Dedifferentiated amniotic fluid mesenchymal stem cell (primary cell): ENCODE data around the gene EIF3A.
"Not testable (repeated sequence)": the region's sequence is repeated elsewhere in the genome, so short reads cannot be mapped to it uniquely, and the experiment has no call there.

Experiments used
- DNase-seq: peaks from one replicate; pipeline ENCODE4 v3.0.0-alpha.2; 2016; ENCODE audit errors: extremely low spot score

EIF3A gene, protein sequence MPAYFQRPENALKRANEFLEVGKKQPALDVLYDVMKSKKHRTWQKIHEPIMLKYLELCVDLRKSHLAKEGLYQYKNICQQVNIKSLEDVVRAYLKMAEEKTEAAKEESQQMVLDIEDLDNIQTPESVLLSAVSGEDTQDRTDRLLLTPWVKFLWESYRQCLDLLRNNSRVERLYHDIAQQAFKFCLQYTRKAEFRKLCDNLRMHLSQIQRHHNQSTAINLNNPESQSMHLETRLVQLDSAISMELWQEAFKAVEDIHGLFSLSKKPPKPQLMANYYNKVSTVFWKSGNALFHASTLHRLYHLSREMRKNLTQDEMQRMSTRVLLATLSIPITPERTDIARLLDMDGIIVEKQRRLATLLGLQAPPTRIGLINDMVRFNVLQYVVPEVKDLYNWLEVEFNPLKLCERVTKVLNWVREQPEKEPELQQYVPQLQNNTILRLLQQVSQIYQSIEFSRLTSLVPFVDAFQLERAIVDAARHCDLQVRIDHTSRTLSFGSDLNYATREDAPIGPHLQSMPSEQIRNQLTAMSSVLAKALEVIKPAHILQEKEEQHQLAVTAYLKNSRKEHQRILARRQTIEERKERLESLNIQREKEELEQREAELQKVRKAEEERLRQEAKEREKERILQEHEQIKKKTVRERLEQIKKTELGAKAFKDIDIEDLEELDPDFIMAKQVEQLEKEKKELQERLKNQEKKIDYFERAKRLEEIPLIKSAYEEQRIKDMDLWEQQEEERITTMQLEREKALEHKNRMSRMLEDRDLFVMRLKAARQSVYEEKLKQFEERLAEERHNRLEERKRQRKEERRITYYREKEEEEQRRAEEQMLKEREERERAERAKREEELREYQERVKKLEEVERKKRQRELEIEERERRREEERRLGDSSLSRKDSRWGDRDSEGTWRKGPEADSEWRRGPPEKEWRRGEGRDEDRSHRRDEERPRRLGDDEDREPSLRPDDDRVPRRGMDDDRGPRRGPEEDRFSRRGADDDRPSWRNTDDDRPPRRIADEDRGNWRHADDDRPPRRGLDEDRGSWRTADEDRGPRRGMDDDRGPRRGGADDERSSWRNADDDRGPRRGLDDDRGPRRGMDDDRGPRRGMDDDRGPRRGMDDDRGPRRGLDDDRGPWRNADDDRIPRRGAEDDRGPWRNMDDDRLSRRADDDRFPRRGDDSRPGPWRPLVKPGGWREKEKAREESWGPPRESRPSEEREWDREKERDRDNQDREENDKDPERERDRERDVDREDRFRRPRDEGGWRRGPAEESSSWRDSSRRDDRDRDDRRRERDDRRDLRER (N-terminal part only)

DNA sequence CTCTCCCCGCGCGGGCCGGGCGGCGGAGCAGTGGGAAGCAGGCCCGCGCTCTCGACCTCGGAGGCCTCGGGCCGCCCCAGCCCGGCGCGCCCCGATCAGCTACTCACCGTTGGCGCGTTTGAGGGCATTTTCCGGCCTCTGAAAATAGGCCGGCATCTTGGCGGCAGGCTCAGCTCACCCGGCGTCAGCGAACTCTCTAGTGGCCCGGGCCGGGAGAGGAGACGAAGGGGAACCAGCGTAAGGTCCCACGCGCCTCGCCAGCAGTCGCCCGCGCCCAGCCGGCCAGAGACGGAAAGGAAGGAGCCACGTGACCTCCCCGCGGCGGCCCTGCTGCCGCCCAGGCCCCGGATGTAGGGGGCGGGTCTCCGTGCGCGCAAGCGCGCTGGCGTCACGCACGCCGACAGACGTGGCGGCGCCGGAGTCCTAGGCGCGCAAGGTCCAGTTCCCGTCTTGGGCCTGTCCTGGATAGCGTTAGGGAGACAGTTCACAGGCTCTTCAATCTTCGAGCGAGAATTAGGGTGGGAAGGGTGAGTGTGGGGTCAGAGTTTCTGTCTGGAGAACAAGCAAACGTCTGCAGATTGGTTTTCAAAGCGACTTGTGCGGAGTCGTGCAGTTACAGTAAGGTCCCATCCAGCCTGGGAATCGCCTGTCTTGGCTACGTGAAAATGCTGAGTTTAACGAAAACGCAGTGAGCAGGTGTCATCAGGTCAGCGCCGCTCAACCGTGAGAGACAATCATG, at the start of gene EIF3A:
Gene EIF3A (minus strand): TSS at position 297 of the 739 bp plus-strand sequence. CDS start 141 bp downstream, at position 156.
- DNase-seq, result peak; percentile 85

DNA sequence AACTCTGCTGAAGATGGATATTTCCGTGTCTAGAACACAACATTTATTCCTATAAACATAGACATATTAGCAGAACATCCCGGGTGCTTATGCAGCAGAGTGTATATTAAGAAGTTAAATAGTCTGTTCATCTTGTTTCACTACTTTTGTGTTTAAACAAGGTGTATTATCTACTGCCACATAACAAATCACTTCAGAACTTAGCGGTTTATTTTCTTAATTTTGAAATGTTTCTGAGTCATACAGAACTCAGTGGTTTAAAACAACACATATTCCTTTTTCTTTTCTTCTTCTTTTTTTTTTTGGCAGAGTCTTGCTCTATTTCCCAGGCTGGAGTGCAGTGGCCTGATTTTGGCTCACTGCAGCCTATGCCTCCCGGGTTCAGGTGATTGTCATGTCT, 49.1 kb upstream of the EIF3A start:
- DNase-seq, result no peak

DNA sequence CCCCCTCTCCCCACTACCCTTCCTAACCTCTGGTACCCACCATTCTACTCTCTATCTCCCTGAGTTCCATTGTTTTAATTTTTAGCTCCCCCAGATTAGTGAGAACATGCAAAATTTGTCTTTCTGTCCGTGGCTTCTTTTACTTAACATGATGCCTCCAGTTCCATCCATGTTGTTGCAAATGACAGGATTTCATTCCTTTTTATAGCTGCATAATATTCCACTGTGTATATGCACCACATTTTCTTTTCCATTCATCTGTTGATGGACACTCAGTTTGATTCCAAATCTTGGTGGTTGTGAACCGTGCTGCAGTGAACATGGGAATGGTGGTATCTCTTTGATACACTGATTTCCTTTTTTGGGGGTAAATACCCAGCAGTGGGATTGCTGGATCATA, 45.3 kb upstream of the EIF3A start:
- DNase-seq, result no peak

DNA sequence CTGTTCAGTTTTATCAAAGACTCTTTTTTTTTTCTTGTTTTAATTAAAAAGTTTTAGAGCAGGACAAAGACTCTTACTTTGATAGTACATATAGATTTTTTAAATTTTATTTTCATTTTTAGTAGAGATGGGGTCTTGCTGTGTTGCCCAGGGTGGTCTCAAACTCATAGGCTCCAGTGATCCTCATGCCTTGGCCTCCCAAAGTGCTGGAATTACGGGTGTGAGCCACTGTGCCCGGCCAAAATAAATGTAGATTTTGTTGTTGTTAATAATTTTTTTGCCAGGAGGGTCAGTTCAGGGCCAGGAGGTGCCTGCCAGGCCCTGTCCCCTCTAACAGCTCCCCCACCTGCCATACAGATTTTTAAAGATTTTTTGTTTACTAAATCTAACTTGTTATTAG, 40.3 kb upstream of the EIF3A start:
- no peak for DNase-seq

DNA sequence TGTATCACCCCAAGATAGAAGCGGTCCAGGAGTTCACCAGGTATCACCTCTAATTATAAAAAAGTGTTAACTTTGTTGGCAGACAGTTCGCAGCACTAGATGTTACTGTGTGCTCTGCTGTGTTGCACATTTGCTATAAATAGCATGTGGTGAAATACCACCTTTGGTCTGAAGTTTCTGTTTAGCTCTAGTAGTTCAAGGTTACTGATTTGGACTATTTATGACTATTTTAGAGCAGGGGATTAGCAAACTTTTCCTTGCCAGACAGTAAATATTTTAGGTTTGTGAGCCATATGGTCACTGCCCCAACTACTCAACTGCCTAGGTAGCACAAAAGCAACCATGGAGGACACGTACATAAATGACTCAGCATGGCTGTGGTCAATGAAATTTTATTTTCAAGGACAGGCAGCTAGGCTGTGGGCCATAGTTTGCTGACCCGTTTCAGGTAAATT, 39.8 kb upstream of the EIF3A start:
- DNase-seq, result no peak

DNA sequence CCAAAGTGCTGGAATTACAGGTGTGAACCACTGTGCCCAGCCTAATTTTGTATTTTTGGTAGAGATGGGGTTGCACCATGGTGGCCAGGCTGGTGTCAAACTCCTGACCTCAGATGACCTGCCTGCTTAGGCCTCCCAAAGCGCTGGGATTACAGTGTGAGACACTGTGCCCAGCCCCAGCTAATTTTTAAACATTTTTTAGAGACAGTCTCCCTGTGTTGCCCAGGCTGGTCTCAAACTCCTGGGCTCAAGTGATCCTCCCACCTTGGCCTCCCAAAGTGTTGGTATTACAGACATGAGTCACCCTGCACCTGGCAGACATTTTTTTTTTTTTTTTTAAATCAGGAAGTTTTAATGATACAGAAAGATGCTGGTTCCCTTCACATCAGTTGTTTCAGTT, 38.8 kb upstream of the EIF3A start:
- no peak for DNase-seq

DNA sequence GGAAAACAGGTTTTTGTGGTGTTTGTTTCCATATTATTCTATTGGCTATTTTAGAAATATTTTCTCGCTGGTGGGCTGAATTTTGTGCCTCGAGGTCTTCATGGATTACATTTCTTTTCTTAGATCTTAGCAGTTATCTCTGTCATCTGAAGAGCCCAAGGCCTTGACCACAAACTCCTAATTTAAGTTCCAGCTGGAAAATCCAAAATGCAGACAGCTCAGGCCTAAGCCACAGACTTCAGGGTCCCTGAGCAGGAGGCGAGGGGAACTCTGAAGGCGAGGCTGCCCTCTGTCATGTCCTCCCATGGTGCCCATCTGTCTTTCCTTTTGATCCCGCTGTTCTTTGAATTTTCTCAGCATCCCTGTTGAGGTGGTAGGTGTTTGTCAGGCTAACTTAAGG, 37.6 kb upstream of the EIF3A start:
- no peak for DNase-seq

DNA sequence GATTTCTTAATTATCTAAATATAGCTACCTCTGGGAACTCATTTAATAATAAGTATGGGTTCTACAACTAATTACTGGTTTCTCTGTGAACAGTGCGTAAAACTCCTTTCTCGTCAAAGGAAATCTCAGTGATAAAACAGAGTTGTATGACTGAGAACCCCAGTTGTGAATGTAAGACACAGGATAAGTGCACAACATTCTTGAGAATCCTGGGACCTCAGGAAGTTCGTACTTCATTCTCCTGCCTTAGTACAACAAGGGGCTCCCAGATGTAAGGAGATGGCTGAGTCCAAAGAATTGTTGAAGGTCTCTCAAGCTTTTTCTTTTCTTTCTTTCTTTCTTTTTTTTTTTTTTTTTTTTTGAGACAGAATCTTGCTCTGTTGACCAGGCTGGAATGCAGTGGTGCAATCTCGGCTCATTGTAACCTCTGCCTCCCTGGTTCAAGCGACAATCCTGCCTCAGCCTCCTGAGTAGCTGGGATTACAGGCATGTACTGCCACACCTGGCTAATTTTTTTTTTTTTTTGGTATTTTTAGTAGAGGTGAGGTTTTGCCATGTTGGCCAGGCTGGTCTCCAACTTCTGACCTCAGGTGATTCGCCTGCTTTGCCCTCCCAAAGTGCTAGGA, 35.8 kb upstream of the EIF3A start:
- DNase-seq, result no peak

DNA sequence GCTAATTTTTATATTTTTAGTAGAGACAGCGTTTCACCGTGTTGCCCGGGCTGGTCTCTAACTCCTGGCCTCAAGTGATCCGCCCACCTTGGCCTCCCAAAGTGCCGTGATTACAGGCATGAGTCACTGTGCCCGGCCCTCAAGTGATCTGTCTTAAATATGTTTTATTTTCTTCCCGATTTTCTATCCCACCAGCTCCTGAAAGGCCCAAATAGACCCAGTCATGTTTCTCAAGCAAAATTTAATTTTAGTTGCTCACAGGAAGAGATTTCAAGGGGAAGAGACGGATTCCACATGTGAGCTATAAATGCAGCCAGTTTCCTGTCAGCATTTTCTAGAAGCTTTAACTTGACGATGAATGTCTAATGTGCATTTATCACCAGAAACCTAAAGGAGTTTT, 35.3 kb upstream of the EIF3A start:
- DNase-seq, result no peak

DNA sequence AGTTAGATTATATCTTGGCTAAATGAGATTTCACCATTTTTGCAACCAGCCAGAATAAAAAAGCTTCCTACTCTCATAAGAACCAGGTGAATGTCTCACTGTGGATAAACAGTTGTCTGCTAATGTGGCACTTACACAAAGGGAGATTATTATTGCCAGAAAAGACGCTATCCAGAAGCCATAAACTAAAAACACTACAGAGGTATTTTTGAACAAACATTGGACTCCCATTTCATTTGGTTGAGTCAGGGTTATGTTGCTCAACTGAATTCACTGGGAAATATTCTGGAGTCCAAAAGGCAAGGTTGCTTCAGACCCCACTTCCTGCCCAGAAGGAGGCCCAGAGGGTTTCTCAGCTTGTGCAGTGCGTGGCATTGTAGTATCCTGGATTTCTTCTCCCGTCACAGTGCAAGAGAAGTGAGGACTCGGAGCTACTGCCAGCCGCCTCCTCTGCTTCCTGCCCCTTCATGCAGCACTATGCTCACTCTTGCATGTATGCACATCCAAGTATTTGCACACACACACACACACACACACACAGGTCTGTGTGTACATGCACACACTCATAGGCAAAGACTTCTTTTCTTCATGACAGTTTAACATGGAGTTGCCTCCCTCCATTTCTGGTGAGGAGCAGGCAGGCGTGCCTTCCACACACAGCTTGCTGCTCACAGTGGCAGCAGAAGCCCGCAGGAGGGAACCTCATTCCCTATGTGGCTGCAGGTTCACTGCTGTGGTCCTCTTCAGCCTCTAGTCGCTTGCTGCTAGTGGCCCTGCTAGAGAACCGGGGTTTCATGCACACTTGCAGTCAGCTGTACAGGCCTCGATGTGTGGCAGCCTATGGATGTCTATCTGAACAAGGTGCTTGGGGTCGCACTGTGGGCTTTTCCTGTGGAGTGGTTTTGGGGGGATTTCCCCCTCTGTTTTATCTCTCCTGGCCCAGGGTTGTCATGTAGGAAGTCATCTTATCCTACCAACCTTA, 33.4 kb upstream of the EIF3A start:
- DNase-seq, result peak; percentile 90

DNA sequence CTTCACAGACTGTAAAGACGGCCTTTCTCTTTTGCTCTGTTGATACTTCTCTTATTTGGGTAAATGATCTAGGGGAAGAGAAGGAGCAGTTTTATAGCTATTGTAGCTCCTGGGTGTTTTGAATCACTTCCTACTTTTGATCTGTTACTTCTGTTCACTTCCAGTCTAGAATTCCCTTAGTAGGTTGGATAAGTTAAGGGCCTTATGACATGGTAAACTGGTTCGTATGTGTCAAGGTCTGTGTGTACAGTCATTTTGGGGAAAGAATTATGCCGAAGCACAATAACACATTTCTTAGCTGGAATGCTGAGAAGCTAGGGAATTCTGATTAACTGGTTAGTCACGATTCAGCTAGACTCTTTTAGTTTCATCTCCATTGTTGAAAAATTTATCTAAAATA, 31.4 kb upstream of the EIF3A start:
- DNase-seq, result no peak

DNA sequence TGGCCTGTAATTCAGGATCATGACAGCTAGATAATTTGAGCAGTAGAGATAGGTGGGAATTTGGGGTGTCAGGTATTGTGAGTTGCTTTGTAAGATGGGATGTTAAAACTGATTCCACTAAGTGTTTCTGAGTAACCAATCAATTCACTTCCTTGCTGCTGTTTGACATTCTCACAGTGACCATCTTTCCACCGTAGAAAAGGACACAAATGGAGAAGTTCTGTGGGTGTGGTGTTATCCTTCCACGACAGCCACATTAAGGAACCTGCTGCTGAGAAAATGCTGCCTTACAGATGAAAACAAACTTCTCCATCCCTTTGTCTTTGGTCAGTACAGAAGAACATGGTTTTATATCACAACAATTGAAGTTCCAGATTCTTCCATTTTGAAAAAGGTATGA, 27.2 kb upstream of the EIF3A start:
- DNase-seq, result not testable (repeated sequence)

DNA sequence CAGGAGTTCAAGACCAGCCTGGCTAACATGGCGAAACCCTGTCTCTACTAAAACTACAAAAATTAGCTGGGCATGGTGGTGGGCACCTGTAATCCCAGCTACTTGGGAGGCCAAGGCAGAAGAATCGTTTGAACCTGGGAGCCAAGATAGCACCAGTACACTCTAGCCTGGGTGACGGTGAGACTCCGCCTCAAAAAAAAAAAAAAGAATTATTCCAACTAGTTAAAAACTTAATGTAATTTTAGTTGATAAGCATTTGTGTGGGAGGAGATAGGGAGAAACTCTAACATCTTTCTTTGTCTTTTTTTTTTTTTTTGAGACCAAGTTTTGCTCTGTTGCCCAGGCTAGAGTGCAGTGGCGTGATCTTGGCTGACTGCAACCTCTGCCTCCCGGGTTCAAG, 26.5 kb upstream of the EIF3A start:
- DNase-seq, result not testable (repeated sequence)

DNA sequence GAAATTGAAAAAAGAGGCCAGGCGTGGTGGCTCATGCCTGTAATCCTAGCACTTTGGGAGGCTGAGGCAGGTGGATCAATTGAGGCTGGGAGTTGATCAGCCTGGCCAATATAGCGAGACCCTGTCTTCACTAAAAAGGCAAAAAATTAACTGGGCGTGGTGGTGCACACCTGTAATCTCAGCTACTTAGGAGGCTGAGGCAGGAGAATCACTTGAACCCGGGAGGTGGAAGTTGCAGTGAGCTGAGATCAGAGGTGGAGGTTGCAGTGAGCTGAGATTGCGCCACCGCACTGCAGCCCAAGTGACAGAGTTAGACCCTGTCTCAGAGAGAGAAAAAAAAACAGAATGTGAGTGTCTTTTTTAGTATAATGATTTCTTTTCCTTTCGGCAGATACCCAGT, 25.3 kb upstream of the EIF3A start:
- DNase-seq, result not testable (repeated sequence)

DNA sequence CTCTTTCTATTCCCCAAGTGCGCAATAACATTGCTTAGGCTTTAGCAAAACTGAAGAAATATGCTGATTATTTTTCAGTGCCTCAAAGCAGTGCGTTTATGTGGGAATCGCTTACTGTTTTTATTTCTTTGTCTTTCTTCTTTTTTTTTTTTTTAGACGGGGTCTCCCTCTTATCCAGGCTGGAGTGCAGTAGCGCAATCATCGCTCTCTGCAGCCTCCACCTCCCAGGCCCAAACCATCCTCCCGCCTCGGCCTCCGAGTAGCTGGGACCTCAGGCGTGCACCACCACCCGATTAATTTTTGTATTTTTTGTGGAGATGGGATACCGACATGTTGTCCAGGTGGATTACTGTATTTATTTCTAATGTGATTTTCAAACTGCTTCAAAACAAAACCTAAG, 24.5 kb upstream of the EIF3A start:
- no peak for DNase-seq

DNA sequence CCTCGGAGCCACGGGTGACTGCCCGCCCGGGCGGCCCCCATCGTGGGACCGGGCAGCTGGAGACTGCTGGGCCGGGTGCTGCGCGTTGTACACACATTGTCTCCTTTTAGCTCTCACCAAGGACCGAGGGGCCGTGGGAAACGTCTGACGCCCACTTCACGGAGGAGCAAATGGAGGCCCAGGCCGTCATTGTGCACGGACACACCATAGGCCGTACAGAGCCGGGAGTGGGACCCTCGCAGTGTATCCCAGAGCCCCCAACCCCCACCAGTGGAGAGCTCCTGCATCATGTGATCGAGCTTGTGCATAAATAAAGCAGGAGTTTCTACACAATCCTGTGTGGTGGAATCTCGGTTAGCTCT, 24.0 kb upstream of the EIF3A start:
- no peak for DNase-seq

DNA sequence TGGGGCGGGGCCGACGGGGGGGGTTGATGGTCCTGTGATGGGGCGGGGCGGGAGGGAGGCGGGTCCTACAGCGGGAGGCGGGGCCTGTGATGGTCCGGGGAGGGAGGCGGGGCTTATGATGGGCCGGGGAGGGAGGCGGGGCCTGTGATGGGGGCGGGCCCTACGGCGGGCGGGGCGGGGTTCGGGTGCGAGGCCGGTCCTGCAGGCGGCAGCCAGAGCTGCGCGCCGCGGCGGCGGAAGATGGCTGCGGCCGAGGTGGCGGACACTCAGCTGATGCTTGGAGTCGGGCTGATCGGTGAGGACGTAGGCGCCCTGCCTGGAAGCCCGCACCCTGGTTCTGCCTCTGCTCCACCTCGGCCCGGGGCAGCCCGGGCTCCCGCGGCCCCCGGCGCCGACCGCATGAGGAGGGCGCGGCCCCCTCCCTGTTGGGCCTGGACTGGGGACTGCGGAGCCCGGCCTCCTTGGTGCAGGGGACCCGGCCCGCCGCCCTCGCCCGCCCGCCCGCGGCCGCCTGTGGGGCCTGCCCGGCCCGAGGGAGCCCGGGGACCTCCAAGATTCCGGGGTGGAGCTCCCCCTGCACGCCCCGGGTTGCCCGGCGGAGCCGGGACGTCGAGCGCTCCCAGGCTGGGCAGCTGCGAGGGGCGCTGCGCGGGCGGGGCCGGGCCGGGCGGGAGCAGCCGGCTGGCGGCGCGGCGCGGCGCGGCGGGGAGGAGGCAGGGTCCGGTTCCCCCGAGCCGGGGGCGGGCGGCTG, 23.5 kb upstream of the EIF3A start, which contains the start of gene DENND10:
Gene DENND10 (plus strand): TSS at position 211 of the 751 bp plus-strand sequence. CDS start 30 bp downstream, at position 241.
- peak; percentile 65 for DNase-seq

DNA sequence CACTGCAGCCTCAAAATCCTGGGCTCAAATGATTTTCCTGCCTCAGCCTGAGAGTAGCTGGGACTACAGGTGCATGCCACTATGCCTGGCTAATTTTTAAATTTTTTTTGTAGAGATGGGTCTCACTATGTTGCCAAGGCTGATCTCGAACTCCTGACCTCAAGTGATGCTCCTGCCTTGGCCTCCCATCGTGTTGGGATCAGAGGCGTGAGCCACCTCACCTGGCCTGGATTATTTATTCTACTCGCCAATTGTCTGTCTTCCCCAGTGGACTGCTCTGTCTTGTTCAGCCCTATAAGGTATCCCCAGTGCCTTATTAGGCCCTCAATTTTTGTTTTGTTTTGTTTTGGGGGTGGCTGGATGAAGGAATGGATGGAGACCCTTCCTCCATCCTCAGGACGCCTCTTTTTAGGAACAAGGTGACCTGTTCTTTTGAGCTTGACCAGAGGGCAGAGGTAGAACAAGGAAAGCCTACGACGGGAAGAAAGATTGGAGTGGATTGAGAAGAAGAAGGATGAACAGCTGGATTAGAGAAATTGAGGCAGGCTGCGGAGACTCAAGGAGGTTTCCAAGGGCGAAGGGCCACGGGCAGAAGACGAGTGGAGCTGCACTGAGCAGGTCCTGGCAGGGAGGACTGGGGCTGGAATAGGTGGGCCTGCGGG, 22.8 kb upstream of the EIF3A start:
- no peak for DNase-seq
